GM12864 (cell line): ENCODE data around the gene PTCSC3.

ENCODE experiments used
- DNase-seq: peaks from one replicate; pipeline ENCODE4 v3.0.0-alpha.2; 2011; ENCODE audit warnings: low read depth
- H3K4me3 ChIP-seq: 2 replicates; pipeline ENCODE4 v1.5.1; 2011; ENCODE audit warnings: mild to moderate bottlenecking, low read depth, low read length, control low read depth
- TF ChIP-seq, protein P1 (sequence below): IDR thresholded peaks from 2 replicates; pipeline ENCODE4 v1.5.1; 2011; ENCODE audit warnings: low read depth, mild to moderate bottlenecking, moderate library complexity, low read length, control low read depth, inconsistent platforms; ENCODE audit errors: missing control alignments

Gene PTCSC3

DNA sequence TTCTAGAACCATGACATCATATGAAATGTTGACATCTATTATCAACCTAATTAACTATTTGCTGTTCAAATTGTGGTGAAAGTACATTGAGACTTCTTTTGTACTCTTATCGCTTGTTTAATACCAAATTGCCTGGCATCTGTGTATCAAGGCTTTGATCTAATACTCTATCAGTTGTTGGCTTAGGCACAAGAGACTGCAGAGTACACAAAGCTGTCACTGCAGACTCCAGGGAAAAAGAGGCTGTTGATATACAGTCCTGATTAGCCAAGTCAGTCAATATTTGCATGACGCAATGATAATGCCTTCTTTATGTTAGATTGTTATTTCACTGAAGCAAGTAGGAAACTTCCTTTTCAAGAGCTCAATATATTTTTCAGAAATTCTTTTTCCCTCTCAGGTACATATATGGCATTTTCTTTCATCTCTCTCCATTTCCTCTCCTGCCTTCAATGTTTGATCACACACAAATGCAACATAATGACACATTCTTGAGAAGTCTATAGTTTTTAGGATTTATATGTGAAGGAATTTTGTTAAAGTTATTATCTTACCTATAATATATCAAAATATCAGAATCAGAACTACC, 32.3 kb upstream of the PTCSC3 start:
- TF ChIP-seq, protein P1, sequence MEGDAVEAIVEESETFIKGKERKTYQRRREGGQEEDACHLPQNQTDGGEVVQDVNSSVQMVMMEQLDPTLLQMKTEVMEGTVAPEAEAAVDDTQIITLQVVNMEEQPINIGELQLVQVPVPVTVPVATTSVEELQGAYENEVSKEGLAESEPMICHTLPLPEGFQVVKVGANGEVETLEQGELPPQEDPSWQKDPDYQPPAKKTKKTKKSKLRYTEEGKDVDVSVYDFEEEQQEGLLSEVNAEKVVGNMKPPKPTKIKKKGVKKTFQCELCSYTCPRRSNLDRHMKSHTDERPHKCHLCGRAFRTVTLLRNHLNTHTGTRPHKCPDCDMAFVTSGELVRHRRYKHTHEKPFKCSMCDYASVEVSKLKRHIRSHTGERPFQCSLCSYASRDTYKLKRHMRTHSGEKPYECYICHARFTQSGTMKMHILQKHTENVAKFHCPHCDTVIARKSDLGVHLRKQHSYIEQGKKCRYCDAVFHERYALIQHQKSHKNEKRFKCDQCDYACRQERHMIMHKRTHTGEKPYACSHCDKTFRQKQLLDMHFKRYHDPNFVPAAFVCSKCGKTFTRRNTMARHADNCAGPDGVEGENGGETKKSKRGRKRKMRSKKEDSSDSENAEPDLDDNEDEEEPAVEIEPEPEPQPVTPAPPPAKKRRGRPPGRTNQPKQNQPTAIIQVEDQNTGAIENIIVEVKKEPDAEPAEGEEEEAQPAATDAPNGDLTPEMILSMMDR = no peak
- no peak for DNase-seq
- H3K4me3 ChIP-seq = no peak overlapping the region

GRCh38 chr14:36207500-36207899, 31.0 kb upstream of the PTCSC3 start:
- TF ChIP-seq, protein P1 = no peak
- DNase-seq = no peak
- H3K4me3 ChIP-seq = no peak overlapping the region

DNA sequence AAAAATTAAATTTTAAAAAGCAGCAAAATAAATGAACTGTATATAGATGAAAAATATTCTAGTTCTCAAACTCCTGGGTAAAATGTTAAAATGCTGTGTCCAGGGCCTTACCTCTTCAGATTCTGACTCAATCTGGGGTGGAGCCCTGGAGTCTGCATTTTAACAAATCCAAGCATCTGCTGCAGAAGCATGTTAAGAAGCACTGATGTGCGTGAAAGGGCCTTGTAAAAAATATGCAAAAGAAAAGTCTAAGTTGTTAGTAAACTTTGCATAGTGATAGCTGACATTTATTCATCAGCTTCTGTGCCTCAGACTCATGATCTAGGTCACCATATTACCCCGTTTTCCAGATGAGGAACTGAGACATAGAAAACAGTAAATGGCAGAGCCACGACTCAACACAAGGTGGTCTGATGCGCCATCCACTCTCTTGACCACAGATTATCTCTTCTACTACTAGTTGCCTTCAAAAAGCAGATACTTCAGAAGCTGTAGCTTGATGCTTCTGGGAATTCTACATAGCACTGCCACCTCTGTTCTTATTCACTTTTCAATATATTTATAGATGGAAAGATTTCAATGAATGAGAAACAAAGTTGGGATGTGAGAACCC, 28.0 kb upstream of the PTCSC3 start:
- no peak for DNase-seq
- TF ChIP-seq, protein P1 = no peak
- no peak overlapping the region for H3K4me3 ChIP-seq

DNA sequence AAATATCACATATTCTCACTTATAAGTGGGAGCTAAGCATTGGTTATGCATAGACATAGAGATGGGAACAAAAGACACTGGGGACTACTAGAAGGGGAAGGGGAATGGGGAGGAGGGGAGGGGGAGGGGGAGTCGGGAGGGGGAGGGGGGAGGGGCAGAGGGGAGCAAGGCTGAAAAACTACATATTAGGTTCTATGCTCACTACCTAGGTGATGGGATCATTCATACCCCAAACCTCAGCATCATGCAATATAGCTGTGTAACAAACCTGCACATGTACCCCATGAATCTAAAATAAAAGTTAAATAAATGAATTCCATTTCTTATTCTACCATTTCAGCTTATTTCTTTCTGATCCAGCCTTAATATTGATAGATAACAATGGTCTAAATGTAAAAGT, 21.9 kb upstream of the PTCSC3 start:
- TF ChIP-seq, protein P1 = no peak
- DNase-seq = no peak

DNA sequence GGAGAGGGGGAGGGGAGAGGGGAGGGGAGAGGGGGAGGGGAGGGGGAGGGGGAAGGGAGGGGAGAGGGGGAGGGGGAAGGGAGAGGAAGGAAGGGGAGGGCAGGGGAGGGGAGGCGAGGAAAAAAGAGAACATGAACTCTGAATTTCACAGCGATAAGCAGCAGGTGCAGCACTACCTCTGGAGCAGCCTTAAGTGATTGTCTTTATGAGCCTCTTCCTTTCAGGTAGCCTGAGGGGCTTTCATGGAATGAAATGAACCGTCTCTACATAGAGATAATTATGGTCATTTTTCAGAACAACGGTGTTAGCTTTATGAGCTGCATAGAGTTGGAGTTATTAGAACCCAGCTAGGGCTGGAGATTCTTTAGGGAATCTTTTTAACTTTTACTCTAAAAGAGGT, 18.1 kb upstream of the PTCSC3 start:
- TF ChIP-seq, protein P1 = no peak
- no peak for DNase-seq
- H3K4me3 ChIP-seq = no peak overlapping the region

More for the DNA sequence above, 21.9 kb upstream of the PTCSC3 start:
- no peak overlapping the region for H3K4me3 ChIP-seq

GRCh38 chr14:36192530-36192929, 16.0 kb upstream of the PTCSC3 start:
- TF ChIP-seq, protein P1 = no peak
- no peak overlapping the region for H3K4me3 ChIP-seq
- no peak for DNase-seq

- no peak for DNase-seq
- no peak overlapping the region for H3K4me3 ChIP-seq
- TF ChIP-seq, protein P1 = no peak
Observed at GRCh38 chr14:36183402-36183801, 6.9 kb upstream of the PTCSC3 start.
